ENCODE measurements around the gene TMEM167A. TPM values are rescaled to one million over a fixed set of nuclear protein-coding genes. Genes with fewer than 3 reads are reported as not detected.

TMEM167A gene
- total RNA-seq, 4 donors from 2014 or later = 21.4 to 34.5 (median 29.9) TPM

DNA sequence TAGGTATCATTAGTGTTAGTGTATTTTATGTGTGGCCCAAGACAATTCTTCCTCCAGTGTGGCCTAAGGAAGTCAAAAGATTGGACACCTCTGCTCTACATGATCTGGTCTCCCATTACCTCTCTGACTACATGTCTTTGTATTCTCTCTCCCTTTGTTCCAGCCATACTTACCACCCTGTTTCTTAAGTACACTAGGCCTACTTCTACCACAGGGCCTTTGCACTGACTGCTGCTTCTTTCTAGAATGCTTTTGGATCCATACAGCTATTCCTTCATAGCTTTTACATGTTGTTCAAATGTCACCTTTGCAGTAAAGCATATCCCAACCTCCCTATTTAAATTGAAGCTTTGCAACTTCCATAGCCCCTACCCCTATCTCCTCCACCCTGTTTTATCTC lies 5.6 kb upstream of the TMEM167A start:
- Histone ChIP-seq H3K27ac (replicated peaks in 1 of 4) (no peak overlapping the region), H3K4me1 (peaks cover 7 to 12% (median 8%) of the 10 kb centered on the region in 4 donors), H3K9me3 (no peaks in the 10 kb centered on the region), H3K36me3 (no peaks in the 10 kb centered on the region), H3K27me3 (no peaks in the 10 kb centered on the region), H3K4me3 (no peak overlapping the region)
- TF ChIP-seq POLR2AphosphoS5 (IDR thresholded peaks at IDR 0.05) (no peak), POLR2A (IDR thresholded peaks at IDR 0.05; ENCODE audit: low read depth) (no peak), EP300 (IDR thresholded peaks at IDR 0.05) (no peak)
- TF ChIP-seq, protein P1, sequence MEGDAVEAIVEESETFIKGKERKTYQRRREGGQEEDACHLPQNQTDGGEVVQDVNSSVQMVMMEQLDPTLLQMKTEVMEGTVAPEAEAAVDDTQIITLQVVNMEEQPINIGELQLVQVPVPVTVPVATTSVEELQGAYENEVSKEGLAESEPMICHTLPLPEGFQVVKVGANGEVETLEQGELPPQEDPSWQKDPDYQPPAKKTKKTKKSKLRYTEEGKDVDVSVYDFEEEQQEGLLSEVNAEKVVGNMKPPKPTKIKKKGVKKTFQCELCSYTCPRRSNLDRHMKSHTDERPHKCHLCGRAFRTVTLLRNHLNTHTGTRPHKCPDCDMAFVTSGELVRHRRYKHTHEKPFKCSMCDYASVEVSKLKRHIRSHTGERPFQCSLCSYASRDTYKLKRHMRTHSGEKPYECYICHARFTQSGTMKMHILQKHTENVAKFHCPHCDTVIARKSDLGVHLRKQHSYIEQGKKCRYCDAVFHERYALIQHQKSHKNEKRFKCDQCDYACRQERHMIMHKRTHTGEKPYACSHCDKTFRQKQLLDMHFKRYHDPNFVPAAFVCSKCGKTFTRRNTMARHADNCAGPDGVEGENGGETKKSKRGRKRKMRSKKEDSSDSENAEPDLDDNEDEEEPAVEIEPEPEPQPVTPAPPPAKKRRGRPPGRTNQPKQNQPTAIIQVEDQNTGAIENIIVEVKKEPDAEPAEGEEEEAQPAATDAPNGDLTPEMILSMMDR (IDR thresholded peaks at IDR 0.05) = no peak
- intact Hi-C loops (cut with DNase I) = no loop called here
- DNase-seq (ENCODE audit: extremely low spot score) = no peak

DNA sequence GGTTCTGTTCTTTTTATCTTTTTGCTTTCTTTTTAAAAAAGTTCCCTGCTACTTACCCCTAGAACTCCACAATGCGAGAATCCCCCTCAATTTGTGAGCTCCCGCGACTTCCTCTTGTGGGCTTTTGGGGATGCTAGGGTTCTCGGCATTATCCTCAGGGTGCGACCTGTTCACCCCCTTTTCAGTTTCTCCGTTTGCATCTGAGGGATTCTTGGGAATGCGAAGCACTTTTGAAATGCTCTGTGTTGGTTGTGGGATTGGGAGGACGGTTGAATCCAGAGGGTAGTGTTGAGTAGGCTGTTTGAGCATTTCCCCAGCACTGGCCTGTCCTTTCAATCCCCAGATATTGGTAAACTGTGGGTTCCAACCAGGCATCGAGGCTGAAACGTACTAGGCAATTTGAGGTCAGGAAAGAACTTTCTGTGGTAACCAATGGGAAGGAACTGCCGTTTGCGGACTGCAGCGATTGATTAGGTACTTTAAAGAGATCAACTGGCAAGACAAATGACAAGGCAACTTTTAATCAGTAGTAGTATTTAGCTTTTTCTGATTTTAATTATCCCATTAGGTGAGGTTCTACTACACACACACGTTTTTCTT lies 568 bp upstream of the TMEM167A start:
- peaks cover 28 to 46% (median 44%) of the 10 kb centered on the region in 4 donors for H3K4me1 ChIP-seq
- no peaks in the 10 kb centered on the region for H3K9me3 ChIP-seq
- no peaks in the 10 kb centered on the region for H3K36me3 ChIP-seq
- WGBS = 2% methylated on average over 14 of the region's 14 CpGs
- TF ChIP-seq POLR2AphosphoS5 (IDR thresholded peaks at IDR 0.05) (no peak), EP300 (IDR thresholded peaks at IDR 0.05) (no peak), POLR2A (IDR thresholded peaks at IDR 0.05; ENCODE audit: low read depth) (no peak)
- TF ChIP-seq, protein P1 (IDR thresholded peaks at IDR 0.05) = no peak
- intact Hi-C loops (cut with DNase I) = no loop called here
- DNase-seq (ENCODE audit: extremely low spot score) = no peak
- H3K27me3 ChIP-seq = no peaks in the 10 kb centered on the region
- peak overlapping the region; percentile 69 to 94 (median 84) for H3K4me3 ChIP-seq
- H3K27ac ChIP-seq (replicated peaks in 1 of 4) = peak overlapping the region; percentile 81 to 88 (median 87)

DNA sequence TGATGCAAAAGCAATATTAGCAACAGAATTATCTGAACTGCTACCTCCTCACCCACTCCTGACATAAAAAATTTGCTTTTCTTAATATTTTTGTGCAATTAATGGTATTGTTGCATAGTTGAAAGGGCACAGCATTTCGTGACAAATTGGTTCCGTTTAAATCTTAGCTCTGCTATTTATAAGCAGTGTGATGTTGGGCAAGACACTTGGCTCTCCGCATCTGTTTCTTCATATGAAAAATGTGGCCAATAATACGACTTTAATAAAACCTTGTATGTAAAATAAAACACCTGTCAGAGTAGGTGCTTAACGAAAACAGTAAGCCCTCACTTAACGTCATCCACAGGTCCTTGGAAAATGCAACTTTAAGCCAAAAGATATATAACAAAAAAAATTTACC lies 4.2 kb downstream of the TMEM167A start:
- peak overlapping the region in 1 of 4 donors; percentile 14 for H3K27ac ChIP-seq (replicated peaks in 1 of 4)
- no peaks in the 10 kb centered on the region for H3K36me3 ChIP-seq
- no peak overlapping the region for H3K4me3 ChIP-seq
- H3K27me3 ChIP-seq = no peaks in the 10 kb centered on the region
- H3K9me3 ChIP-seq = no peaks in the 10 kb centered on the region
- no peak for TF ChIP-seq POLR2A (IDR thresholded peaks at IDR 0.05; ENCODE audit: low read depth)
- no peak for TF ChIP-seq EP300 (IDR thresholded peaks at IDR 0.05)
- TF ChIP-seq, protein P1 (IDR thresholded peaks at IDR 0.05) = no peak
- no peak for TF ChIP-seq POLR2AphosphoS5 (IDR thresholded peaks at IDR 0.05)
- 51% methylated on average over 6 of the region's 6 CpGs for WGBS
- peaks cover 26 to 68% (median 58%) of the 10 kb centered on the region in 4 donors for H3K4me1 ChIP-seq
- DNase-seq (ENCODE audit: extremely low spot score) = no peak
- intact Hi-C loops (cut with DNase I) = no loop called here

DNA sequence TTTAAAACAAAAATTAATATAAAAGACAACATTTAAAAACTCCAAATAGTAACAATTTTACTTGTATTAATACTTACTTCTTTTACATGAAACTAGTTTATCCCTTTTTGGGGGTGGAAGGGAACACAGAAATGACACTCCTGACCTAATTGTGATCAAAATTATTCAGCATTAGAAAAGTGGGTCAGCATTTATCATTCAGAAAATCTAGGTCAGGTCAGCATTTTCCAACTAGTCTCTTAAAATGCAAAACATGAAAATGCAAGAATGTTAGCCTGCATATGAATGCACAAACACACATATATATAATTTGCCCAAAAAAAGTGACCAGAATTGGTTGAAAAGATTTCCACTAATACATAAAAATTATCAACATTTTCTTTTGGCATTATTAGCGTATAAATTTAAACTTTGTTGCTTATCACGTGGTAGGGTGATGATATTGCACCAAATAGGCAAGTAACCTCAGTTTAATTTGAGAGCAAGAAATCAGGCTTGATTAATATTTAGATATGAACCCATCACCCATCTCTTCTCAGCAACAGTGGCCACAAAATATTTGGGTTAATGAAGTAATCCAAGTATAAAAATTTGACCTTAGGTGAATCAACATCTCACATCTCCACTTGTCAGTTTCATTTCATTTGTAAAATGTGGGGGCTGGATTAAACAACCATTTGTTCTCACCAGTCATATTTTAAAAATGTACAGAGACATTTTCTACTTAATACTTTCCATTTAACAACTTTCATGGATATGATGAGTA lies 5.7 kb downstream of the TMEM167A start:
- Histone ChIP-seq H3K4me3 (no peak overlapping the region), H3K36me3 (no peaks in the 10 kb centered on the region), H3K27ac (replicated peaks in 1 of 4) (no peak overlapping the region), H3K9me3 (no peaks in the 10 kb centered on the region), H3K4me1 (peaks cover 27 to 65% (median 54%) of the 10 kb centered on the region in 4 donors), H3K27me3 (no peaks in the 10 kb centered on the region)
- no peak for TF ChIP-seq POLR2AphosphoS5 (IDR thresholded peaks at IDR 0.05)
- TF ChIP-seq EP300 (IDR thresholded peaks at IDR 0.05) = no peak
- TF ChIP-seq, protein P1 (IDR thresholded peaks at IDR 0.05) = no peak
- no peak for TF ChIP-seq POLR2A (IDR thresholded peaks at IDR 0.05; ENCODE audit: low read depth)
- DNase-seq (ENCODE audit: extremely low spot score) = no peak
- 80% methylated on average over 2 of the region's 2 CpGs for WGBS
- intact Hi-C loops (cut with DNase I) = no loop called here

Measured in esophagus muscularis mucosa (tissue), 4 donors.